GM21390 (cell line): ENCODE data around the gene ZFYVE16.
"Not testable (repeated sequence)": the region's sequence is repeated elsewhere in the genome, so short reads cannot be mapped to it uniquely, and the experiment has no call there.

Source experiments
- ATAC-seq: cut with Tn5 transposase; IDR thresholded peaks from one replicate; pipeline ENCODE4 v1.9.1; 2021; ENCODE audit not compliant: unreplicated experiment

The ZFYVE16 gene

GRCh38 chr5:80409367-80409966, 1.6 kb downstream of the ZFYVE16 start:
- ATAC-seq = no peak

- no peak for ATAC-seq
These were observed 3.8 kb downstream of the ZFYVE16 start for GRCh38 chr5:80411589-80412219.

DNA sequence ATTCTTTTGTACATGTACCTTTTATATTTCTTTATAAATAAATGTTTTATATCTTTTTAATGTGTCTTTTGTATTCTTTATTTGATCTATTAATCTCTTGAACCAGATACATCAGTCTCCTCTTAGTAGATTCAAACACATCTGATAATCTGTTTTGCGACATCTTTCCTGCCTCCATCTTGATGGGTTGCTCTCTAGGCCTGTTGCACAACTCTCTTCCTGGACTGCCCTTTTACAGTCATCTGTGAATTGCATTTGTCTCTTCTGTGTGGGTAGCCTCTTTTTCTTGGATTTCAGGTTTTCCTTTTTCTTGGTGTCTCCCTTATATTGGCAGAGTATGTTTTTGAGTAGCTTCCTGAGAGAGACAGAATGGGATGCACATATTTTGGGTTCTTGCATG, 6.2 kb downstream of the ZFYVE16 start:
- ATAC-seq = no peak

GRCh38 chr5:80417973-80418372, 10.1 kb downstream of the ZFYVE16 start:
- ATAC-seq = no peak

- not testable (repeated sequence) for ATAC-seq
These were observed 16.5 kb downstream of the ZFYVE16 start for GRCh38 chr5:80424365-80424764.

GRCh38 chr5:80435476-80435875, 27.6 kb downstream of the ZFYVE16 start:
- no peak for ATAC-seq

DNA sequence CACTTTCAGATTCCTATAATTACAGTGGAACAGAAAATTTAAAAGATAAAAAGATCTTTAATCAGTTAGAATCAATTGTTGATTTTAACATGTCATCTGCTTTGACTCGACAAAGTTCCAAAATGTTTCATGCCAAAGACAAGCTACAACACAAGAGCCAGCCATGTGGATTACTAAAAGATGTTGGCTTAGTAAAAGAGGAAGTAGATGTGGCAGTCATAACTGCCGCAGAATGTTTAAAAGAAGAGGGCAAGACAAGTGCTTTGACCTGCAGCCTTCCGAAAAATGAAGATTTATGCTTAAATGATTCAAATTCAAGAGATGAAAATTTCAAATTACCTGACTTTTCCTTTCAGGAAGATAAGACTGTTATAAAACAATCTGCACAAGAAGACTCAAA, 29.5 kb downstream of the ZFYVE16 start:
- ATAC-seq = no peak

DNA sequence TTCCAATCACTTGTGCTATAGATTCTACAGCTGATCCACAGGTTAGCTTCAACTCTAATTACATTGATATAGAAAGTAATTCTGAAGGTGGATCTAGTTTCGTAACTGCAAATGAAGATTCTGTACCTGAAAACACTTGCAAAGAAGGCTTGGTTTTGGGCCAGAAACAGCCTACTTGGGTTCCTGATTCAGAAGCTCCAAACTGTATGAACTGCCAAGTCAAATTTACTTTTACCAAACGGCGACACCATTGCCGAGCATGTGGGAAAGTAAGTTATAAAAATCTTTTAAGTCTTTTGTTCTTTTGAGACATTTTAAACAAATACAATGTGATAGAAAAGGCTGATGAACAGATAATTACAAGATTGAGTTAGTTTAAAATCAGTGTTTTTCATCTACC, 30.9 kb downstream of the ZFYVE16 start:
- ATAC-seq = no peak

DNA sequence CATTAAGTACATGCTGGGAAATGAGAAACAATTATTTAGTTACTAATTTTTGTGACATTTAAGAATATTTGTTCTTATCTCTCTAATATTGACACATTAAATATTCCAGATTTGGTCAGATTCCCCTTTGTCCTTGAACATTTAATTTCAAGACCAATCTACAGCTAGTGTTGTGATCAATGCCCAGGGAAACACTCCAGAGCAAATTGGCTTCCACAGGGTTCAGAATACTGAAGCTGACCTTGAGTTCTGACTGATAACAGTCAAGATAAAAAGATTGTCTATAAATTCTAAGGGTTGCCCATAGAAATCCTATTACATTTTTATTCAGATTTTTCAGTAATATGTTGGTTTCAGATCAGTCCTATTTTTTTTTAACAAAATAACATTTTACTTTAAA, 31.3 kb downstream of the ZFYVE16 start:
- ATAC-seq = no peak

DNA sequence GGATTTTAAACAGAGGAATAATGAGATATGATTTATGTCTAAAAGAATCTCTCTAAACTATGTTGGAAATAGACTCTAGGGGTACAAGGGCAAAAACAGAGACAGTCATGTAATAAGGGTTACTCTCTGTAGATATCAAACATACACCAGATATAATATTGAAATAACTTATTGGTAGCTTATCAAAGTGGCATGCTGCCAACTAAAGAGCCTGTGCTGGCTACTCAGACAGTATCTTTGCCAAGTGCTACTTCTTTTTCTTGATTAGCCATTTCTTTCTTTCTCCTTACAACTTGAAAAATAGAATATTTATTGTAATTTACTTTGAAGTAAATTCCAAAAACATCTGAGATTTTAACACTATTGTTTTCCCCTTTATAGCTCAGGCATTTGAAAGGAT, 34.9 kb downstream of the ZFYVE16 start:
- no peak for ATAC-seq

DNA sequence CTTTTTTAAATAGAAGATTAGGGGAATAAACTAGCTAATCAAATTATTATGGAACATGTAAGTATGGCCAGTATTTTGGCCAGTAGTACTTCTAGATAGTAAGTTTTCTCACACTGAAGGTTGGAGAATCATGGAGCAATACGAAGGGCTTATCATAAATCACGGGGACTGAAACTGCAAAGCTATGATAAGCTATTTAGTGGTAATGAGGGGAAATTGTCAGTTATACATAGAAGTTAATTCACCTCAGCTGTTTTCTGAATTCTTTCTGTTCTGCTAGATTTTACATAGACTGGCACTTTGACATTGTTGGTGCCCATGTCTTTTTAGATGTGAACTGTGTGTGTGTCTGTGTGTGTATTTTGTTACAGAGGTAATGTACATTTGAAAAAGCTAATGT, 45.5 kb downstream of the ZFYVE16 start:
- no peak for ATAC-seq

DNA sequence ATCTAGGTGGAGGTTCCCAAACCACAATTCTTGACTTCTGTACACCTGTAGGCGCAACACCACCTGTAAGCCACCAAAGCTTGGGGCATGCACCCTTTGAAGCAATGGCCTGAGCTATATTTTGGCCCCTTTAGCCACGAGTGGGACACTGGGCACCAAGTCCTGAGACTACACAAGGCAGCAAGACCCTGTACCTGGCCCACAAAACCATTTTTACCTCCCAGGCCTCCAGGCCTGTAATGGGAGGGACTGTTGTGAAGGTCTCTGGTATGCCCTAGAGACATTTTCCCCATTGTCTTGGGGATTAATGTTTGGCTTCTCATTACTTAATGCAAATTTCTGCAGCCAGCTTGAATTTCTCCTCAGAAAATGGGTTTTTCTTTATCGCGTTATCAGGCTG, 55.4 kb downstream of the ZFYVE16 start:
- ATAC-seq = no peak

GRCh38 chr5:80466669-80467485, 59.0 kb downstream of the ZFYVE16 start:
- ATAC-seq = no peak

- no peak for ATAC-seq
These were observed 60.3 kb downstream of the ZFYVE16 start for GRCh38 chr5:80468131-80468530.

- not testable (repeated sequence) for ATAC-seq
These were observed 62.8 kb downstream of the ZFYVE16 start for GRCh38 chr5:80470631-80471030.

- ATAC-seq = no peak
These were observed 67.1 kb downstream of the ZFYVE16 start for GRCh38 chr5:80474929-80475328.

DNA sequence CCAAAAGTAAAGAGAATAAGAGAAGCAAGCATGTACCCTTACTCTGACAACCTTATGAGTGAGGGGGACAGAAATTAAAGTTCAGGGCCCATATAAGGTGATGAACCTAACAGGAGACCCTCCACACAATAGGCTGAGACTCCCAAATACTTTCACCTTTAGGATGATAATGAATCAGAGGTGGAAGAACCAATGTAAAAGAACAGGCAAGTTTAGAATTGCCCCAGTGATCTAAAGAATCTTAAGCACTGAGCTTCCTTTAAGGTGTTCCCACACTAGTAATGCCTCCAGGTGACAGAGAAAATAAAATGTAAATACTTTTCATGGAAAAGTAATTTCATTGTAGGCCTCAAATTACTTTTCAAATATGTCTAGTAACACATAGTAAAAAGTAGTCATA, 71.8 kb downstream of the ZFYVE16 start:
- no peak for ATAC-seq

GRCh38 chr5:80480354-80480753, 72.5 kb downstream of the ZFYVE16 start:
- no peak for ATAC-seq

DNA sequence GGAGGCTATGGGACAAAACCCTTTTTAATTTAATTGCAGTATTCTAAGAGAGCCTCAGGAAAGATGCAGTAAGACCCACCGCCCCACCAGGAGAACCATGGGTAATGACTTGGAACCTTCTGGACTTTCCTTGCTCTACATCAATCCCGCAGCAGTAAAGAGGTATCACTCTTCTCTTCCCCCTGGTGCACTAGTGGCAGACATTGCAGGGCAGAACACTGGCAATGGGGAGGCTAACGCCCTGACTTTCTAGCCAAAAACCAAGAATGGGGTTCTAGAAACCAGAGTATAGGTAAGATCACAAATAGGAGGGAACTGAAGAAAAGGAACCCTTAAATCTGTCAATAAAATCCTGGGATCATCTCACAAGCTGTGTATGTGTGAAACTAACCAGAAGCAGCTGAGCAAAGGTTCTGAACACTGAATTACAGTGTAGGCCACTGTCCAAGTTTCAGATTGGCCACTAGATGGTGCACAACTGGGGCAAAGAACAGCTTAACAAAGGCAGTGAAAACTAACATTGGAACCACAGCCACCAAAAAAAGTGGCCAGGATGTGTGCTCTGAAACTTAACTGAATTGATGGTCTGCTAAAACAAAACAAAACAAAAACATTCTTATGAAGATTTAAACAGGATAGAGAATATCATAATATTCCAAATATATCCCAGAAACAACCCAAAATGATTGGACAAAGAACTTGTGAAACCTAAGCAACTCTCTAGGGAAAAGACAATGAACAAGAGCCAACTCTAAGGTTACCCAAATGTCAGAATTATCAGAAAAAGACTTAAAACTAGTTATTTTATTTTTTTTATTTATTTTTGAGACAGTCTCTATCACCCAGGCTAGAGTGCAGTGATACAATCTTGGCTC, 73.4 kb downstream of the ZFYVE16 start:
- peak; percentile 57 for ATAC-seq

- no peak for ATAC-seq
These were observed 74.7 kb downstream of the ZFYVE16 start for GRCh38 chr5:80482578-80482977.

GRCh38 chr5:80483636-80484232, 75.9 kb downstream of the ZFYVE16 start:
- ATAC-seq = no peak
